Measurements from ENCODE around the gene ROR1. TPM values are rescaled to one million over a fixed set of nuclear protein-coding genes. Genes with fewer than 3 reads are reported as not detected.

The ROR1 gene
- total and polyA plus RNA-seq, 9 of the 15 experiments (the other 6 are each of a cell fraction or from before 2014, with no cell fraction given), result 0.02 TPM; not detected in 8

- TF ChIP-seq CTCFL (IDR thresholded peaks at IDR 0.05; ENCODE audit: borderline replicate concordance, insufficient read depth, low read depth, low read length, poor library complexity, severe bottlenecking) (no peak), SMAD3 (CRISPR knock-in tag; conservative IDR thresholded peaks at IDR 0.05) (no peak), ZNF407 (IDR thresholded peaks at IDR 0.05; ENCODE audit: low read depth) (no peak), GTF2E2 (tag; IDR thresholded peaks at IDR 0.05) (no peak), CTCF (IDR thresholded peaks at IDR 0.05 in 2 of 3, conservative IDR thresholded peaks at IDR 0.05 in 1 of 3; ENCODE audit: insufficient read depth in 2 of 3, low read depth in 1 of 3, low read length in 3 of 3) (no peak)
Observed at GRCh38 chr1:64199154-64199553, 425.3 kb downstream of the ROR1 start (continued).
